HEK293 (cell line): ENCODE data around the gene SPTBN1.

Experiments
- BCL11B ChIP-seq: fragments of 450-650 bp; formaldehyde crosslinking; IDR thresholded peaks from 2 replicates; pipeline ENCODE4 v1.5.1; 2016; ENCODE audit warnings: low read depth, missing biosample characterization, missing genetic modification characterization
- FEZF1 ChIP-seq: fragments of 450-650 bp; formaldehyde crosslinking; IDR thresholded peaks from 2 replicates; pipeline ENCODE4 v1.5.1; 2016; ENCODE audit warnings: missing biosample characterization, missing genetic modification characterization
- GLIS1 ChIP-seq: fragments of 450-650 bp; formaldehyde crosslinking; IDR thresholded peaks from 2 replicates; pipeline ENCODE4 v1.5.1; 2016; ENCODE audit warnings: missing biosample characterization, missing genetic modification characterization
- HOXD13 ChIP-seq: sonication (generic); formaldehyde crosslinking; IDR thresholded peaks from 2 replicates; pipeline ENCODE4 v1.8.0; 2022; ENCODE audit warnings: missing genetic modification reagents, borderline replicate concordance
- KLF8 ChIP-seq: fragments of 450-650 bp; formaldehyde crosslinking; IDR thresholded peaks from 2 replicates; pipeline ENCODE4 v1.5.1; 2016; ENCODE audit warnings: missing biosample characterization, missing genetic modification characterization
- KLF9 ChIP-seq: fragments of 450-650 bp; formaldehyde crosslinking; IDR thresholded peaks from 2 replicates; pipeline ENCODE4 v1.5.1; 2016; ENCODE audit warnings: missing biosample characterization, missing genetic modification characterization, low read depth
- OVOL3 ChIP-seq: fragments of 450-650 bp; formaldehyde crosslinking; IDR thresholded peaks from 2 replicates; pipeline ENCODE4 v1.5.1; 2016; ENCODE audit warnings: missing biosample characterization, missing genetic modification characterization
- SP7 ChIP-seq: fragments of 450-650 bp; formaldehyde crosslinking; IDR thresholded peaks from 2 replicates; pipeline ENCODE4 v1.5.1; 2016; ENCODE audit warnings: missing biosample characterization, missing genetic modification characterization
- YY2 ChIP-seq: fragments of 450-650 bp; formaldehyde crosslinking; IDR thresholded peaks from 2 replicates; pipeline ENCODE4 v1.5.1; 2016; ENCODE audit warnings: missing biosample characterization, missing genetic modification characterization
- ZFHX2 ChIP-seq: fragments of 450-650 bp; formaldehyde crosslinking; conservative IDR thresholded peaks from 2 replicates; pipeline ENCODE4 v1.5.1; 2016; ENCODE audit warnings: missing biosample characterization, missing genetic modification characterization
- ZFP69B ChIP-seq: fragments of 450-650 bp; formaldehyde crosslinking; IDR thresholded peaks from 2 replicates; pipeline ENCODE4 v1.5.1; 2016; ENCODE audit warnings: missing biosample characterization, missing genetic modification characterization
- ZNF140 ChIP-seq: fragments of 450-650 bp; formaldehyde crosslinking; IDR thresholded peaks from 2 replicates; pipeline ENCODE4 v1.5.1; 2016; ENCODE audit warnings: missing biosample characterization, missing genetic modification characterization
- ZNF155 ChIP-seq: fragments of 450-650 bp; formaldehyde crosslinking; IDR thresholded peaks from 2 replicates; pipeline ENCODE4 v1.5.1; 2016; ENCODE audit warnings: missing biosample characterization, missing genetic modification characterization
- ZNF416 ChIP-seq: fragments of 450-650 bp; formaldehyde crosslinking; IDR thresholded peaks from 2 replicates; pipeline ENCODE4 v1.5.1; 2016; ENCODE audit warnings: missing biosample characterization, missing genetic modification characterization
- ZNF558 ChIP-seq: fragments of 450-650 bp; formaldehyde crosslinking; IDR thresholded peaks from 2 replicates; pipeline ENCODE4 v1.5.1; 2016; ENCODE audit warnings: missing biosample characterization, missing genetic modification characterization
- ZNF621 ChIP-seq: fragments of 450-650 bp; formaldehyde crosslinking; IDR thresholded peaks from 2 replicates; pipeline ENCODE4 v1.5.1; 2017; ENCODE audit warnings: missing biosample characterization, missing genetic modification characterization
- ZSCAN23 ChIP-seq: fragments of 450-650 bp; formaldehyde crosslinking; IDR thresholded peaks from 2 replicates; pipeline ENCODE4 v1.5.1; 2016; ENCODE audit warnings: missing biosample characterization, missing genetic modification characterization
- TF ChIP-seq, protein P1 (sequence below): fragments of 450-650 bp; formaldehyde crosslinking; IDR thresholded peaks from 2 replicates; pipeline ENCODE4 v1.5.1; 2016; ENCODE audit warnings: missing biosample characterization, missing genetic modification characterization
- TF ChIP-seq, protein P2 (sequence below): fragments of 450-650 bp; formaldehyde crosslinking; IDR thresholded peaks from 2 replicates; pipeline ENCODE4 v1.5.1; 2017; ENCODE audit warnings: missing biosample characterization, mild to moderate bottlenecking, missing genetic modification characterization, moderate library complexity
- TF ChIP-seq, protein P3 (sequence below): fragments of 450-650 bp; formaldehyde crosslinking; IDR thresholded peaks from 2 replicates; pipeline ENCODE4 v1.5.1; 2016; ENCODE audit warnings: missing biosample characterization, missing genetic modification characterization
- TF ChIP-seq, protein P4 (sequence below): fragments of 450-650 bp; formaldehyde crosslinking; IDR thresholded peaks from 2 replicates; pipeline ENCODE4 v1.5.1; 2017; ENCODE audit warnings: missing biosample characterization, missing genetic modification characterization
- TF ChIP-seq, protein P5 (sequence below): fragments of 450-650 bp; formaldehyde crosslinking; IDR thresholded peaks from 2 replicates; pipeline ENCODE4 v1.5.1; 2016; ENCODE audit warnings: missing biosample characterization, missing genetic modification characterization
- TF ChIP-seq, protein P6 (sequence below): fragments of 450-650 bp; formaldehyde crosslinking; IDR thresholded peaks from 2 replicates; pipeline ENCODE4 v1.5.1; 2017; ENCODE audit warnings: missing biosample characterization, missing genetic modification characterization
- TF ChIP-seq, protein P7 (sequence below): fragments of 450-650 bp; formaldehyde crosslinking; IDR thresholded peaks from 2 replicates; pipeline ENCODE4 v1.5.0; 2017; ENCODE audit warnings: missing biosample characterization, missing genetic modification characterization, borderline replicate concordance
- TF ChIP-seq, protein P8 (sequence below): fragments of 450-650 bp; formaldehyde crosslinking; IDR thresholded peaks from 2 replicates; pipeline ENCODE4 v1.5.1; 2017; ENCODE audit warnings: missing biosample characterization, missing genetic modification characterization

Gene SPTBN1

DNA sequence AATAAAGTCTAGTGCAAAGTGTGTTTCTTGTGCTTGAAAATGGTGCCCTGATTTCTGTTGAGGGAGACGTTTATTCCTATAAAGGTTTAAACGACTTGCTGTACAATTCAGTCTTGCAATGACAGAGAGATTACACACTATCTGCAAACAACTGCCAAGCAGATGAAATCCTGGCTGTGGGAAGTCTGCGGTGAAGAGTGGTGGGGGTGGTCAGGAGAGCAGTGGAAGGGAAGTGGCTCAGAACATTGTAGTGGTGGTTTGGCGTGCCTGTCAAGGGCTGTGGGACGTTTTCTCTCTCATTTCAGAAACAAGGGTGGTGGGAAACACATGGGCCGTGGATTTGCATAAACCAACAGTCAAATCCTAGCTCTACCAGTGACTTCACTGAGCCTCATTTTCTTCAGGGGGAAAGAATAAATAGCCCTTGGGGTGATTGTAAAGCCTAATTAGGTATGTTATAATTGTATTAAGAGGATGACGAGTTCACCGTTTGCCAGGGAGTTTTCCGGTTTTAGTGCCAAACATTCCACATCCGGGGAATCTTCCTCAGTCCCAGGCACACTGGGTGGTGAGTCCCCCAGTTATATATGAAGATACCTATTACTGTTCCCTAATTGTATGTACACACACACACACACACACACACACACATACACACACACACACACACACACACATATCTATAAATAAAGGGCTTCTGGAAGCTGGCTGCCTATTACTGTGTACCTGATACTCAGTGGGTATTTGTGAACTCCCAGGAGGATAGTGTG, 115.0 kb downstream of the SPTBN1 start (continued):
- TF ChIP-seq, protein P1, sequence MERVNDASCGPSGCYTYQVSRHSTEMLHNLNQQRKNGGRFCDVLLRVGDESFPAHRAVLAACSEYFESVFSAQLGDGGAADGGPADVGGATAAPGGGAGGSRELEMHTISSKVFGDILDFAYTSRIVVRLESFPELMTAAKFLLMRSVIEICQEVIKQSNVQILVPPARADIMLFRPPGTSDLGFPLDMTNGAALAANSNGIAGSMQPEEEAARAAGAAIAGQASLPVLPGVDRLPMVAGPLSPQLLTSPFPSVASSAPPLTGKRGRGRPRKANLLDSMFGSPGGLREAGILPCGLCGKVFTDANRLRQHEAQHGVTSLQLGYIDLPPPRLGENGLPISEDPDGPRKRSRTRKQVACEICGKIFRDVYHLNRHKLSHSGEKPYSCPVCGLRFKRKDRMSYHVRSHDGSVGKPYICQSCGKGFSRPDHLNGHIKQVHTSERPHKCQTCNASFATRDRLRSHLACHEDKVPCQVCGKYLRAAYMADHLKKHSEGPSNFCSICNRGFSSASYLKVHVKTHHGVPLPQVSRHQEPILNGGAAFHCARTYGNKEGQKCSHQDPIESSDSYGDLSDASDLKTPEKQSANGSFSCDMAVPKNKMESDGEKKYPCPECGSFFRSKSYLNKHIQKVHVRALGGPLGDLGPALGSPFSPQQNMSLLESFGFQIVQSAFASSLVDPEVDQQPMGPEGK (tag by site-specific recombination) = peak; percentile 39; the same call in 1 of the 2 replicates
- TF ChIP-seq, protein P2, sequence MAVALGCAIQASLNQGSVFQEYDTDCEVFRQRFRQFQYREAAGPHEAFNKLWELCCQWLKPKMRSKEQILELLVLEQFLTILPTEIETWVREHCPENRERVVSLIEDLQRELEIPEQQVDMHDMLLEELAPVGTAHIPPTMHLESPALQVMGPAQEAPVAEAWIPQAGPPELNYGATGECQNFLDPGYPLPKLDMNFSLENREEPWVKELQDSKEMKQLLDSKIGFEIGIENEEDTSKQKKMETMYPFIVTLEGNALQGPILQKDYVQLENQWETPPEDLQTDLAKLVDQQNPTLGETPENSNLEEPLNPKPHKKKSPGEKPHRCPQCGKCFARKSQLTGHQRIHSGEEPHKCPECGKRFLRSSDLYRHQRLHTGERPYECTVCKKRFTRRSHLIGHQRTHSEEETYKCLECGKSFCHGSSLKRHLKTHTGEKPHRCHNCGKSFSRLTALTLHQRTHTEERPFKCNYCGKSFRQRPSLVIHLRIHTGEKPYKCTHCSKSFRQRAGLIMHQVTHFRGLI (tag by site-specific recombination) = 0 out of 2 replicates have a peak, but pooled peaks have one; percentile 18
- TF ChIP-seq FEZF1 (tag by site-specific recombination) (peak; percentile 33), YY2 (tag by site-specific recombination) (no peak), OVOL3 (tag by site-specific recombination) (0 out of 2 replicates have a peak, but pooled peaks have one; percentile 16), ZNF416 (tag by site-specific recombination) (no peak), GLIS1 (tag by site-specific recombination) (peak; percentile 57), ZNF621 (tag by site-specific recombination) (no peak), ZNF140 (no peak), HOXD13 (CRISPR knock-in tag) (no peak), KLF8 (tag by site-specific recombination) (no peak), ZNF558 (tag by site-specific recombination) (no peak), ZSCAN23 (tag by site-specific recombination) (no peak), ZFP69B (tag by site-specific recombination) (no peak), SP7 (tag by site-specific recombination) (peak; percentile 57; the same call in 1 of the 2 replicates), ZNF155 (tag by site-specific recombination) (no peak), ZFHX2 (tag by site-specific recombination) (0 out of 2 replicates have a peak, but pooled peaks have one; percentile 17), BCL11B (no peak), KLF9 (no peak)
- TF ChIP-seq, protein P3, sequence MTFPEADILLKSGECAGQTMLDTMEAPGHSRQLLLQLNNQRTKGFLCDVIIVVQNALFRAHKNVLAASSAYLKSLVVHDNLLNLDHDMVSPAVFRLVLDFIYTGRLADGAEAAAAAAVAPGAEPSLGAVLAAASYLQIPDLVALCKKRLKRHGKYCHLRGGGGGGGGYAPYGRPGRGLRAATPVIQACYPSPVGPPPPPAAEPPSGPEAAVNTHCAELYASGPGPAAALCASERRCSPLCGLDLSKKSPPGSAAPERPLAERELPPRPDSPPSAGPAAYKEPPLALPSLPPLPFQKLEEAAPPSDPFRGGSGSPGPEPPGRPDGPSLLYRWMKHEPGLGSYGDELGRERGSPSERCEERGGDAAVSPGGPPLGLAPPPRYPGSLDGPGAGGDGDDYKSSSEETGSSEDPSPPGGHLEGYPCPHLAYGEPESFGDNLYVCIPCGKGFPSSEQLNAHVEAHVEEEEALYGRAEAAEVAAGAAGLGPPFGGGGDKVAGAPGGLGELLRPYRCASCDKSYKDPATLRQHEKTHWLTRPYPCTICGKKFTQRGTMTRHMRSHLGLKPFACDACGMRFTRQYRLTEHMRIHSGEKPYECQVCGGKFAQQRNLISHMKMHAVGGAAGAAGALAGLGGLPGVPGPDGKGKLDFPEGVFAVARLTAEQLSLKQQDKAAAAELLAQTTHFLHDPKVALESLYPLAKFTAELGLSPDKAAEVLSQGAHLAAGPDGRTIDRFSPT (tag by site-specific recombination) = no peak
- TF ChIP-seq, protein P4, sequence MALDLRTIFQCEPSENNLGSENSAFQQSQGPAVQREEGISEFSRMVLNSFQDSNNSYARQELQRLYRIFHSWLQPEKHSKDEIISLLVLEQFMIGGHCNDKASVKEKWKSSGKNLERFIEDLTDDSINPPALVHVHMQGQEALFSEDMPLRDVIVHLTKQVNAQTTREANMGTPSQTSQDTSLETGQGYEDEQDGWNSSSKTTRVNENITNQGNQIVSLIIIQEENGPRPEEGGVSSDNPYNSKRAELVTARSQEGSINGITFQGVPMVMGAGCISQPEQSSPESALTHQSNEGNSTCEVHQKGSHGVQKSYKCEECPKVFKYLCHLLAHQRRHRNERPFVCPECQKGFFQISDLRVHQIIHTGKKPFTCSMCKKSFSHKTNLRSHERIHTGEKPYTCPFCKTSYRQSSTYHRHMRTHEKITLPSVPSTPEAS (tag by site-specific recombination) = peak; percentile 71
- TF ChIP-seq, protein P5, sequence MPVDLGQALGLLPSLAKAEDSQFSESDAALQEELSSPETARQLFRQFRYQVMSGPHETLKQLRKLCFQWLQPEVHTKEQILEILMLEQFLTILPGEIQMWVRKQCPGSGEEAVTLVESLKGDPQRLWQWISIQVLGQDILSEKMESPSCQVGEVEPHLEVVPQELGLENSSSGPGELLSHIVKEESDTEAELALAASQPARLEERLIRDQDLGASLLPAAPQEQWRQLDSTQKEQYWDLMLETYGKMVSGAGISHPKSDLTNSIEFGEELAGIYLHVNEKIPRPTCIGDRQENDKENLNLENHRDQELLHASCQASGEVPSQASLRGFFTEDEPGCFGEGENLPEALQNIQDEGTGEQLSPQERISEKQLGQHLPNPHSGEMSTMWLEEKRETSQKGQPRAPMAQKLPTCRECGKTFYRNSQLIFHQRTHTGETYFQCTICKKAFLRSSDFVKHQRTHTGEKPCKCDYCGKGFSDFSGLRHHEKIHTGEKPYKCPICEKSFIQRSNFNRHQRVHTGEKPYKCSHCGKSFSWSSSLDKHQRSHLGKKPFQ = 0 out of 2 replicates have a peak, but pooled peaks have one; percentile 39
- TF ChIP-seq, protein P6, sequence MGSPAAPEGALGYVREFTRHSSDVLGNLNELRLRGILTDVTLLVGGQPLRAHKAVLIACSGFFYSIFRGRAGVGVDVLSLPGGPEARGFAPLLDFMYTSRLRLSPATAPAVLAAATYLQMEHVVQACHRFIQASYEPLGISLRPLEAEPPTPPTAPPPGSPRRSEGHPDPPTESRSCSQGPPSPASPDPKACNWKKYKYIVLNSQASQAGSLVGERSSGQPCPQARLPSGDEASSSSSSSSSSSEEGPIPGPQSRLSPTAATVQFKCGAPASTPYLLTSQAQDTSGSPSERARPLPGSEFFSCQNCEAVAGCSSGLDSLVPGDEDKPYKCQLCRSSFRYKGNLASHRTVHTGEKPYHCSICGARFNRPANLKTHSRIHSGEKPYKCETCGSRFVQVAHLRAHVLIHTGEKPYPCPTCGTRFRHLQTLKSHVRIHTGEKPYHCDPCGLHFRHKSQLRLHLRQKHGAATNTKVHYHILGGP (tag by site-specific recombination) = no peak
- TF ChIP-seq, protein P7, sequence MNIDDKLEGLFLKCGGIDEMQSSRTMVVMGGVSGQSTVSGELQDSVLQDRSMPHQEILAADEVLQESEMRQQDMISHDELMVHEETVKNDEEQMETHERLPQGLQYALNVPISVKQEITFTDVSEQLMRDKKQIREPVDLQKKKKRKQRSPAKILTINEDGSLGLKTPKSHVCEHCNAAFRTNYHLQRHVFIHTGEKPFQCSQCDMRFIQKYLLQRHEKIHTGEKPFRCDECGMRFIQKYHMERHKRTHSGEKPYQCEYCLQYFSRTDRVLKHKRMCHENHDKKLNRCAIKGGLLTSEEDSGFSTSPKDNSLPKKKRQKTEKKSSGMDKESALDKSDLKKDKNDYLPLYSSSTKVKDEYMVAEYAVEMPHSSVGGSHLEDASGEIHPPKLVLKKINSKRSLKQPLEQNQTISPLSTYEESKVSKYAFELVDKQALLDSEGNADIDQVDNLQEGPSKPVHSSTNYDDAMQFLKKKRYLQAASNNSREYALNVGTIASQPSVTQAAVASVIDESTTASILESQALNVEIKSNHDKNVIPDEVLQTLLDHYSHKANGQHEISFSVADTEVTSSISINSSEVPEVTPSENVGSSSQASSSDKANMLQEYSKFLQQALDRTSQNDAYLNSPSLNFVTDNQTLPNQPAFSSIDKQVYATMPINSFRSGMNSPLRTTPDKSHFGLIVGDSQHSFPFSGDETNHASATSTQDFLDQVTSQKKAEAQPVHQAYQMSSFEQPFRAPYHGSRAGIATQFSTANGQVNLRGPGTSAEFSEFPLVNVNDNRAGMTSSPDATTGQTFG (tag by site-specific recombination) = no peak
- TF ChIP-seq, protein P8, sequence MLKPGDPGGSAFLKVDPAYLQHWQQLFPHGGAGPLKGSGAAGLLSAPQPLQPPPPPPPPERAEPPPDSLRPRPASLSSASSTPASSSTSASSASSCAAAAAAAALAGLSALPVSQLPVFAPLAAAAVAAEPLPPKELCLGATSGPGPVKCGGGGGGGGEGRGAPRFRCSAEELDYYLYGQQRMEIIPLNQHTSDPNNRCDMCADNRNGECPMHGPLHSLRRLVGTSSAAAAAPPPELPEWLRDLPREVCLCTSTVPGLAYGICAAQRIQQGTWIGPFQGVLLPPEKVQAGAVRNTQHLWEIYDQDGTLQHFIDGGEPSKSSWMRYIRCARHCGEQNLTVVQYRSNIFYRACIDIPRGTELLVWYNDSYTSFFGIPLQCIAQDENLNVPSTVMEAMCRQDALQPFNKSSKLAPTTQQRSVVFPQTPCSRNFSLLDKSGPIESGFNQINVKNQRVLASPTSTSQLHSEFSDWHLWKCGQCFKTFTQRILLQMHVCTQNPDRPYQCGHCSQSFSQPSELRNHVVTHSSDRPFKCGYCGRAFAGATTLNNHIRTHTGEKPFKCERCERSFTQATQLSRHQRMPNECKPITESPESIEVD = no peak
